MM.1S (cell line): ENCODE results near the gene SAMD5.

Source experiments
- DNase-seq: peaks from one replicate; pipeline ENCODE4 v3.0.0-alpha.2; 2015
- H2AFZ ChIP-seq: fragments of 300-600 bp; sonication (generic); 2 replicates; pipeline ENCODE4 v1.6.0; 2016; ENCODE audit warnings: antibody characterized with exemption, low read length
- H3F3A ChIP-seq: fragments of 300-600 bp; sonication (generic); 2 replicates; pipeline ENCODE4 v1.6.1; 2016; ENCODE audit warnings: mild to moderate bottlenecking, antibody characterized with exemption, low read length, moderate library complexity, mixed read lengths; ENCODE audit not compliant: insufficient read depth
- H3K27ac ChIP-seq: fragments of 300-600 bp; sonication (generic); 2 replicates; pipeline ENCODE4 v1.5.1; 2016; ENCODE audit warnings: mild to moderate bottlenecking, low read length
- H3K27me3 ChIP-seq: fragments of 300-600 bp; sonication (generic); replicated peaks from 2 replicates; pipeline ENCODE4 v1.6.0; 2016; ENCODE audit warnings: low read length; ENCODE audit not compliant: insufficient read depth
- H3K36me3 ChIP-seq: fragments of 300-600 bp; sonication (generic); replicated peaks from 2 replicates; pipeline ENCODE4 v1.6.1; 2016; ENCODE audit warnings: mild to moderate bottlenecking, low read length, mixed read lengths; ENCODE audit not compliant: insufficient read depth
- H3K4me1 ChIP-seq: fragments of 300-600 bp; sonication (generic); 2 replicates; pipeline ENCODE4 v1.6.1; 2016; ENCODE audit warnings: low read length, mixed read lengths
- H3K4me2 ChIP-seq: fragments of 300-600 bp; sonication (generic); 2 replicates; pipeline ENCODE4 v1.6.0; 2016; ENCODE audit warnings: low read depth, low read length
- H3K4me3 ChIP-seq: fragments of 300-600 bp; sonication (generic); 2 replicates; pipeline ENCODE4 v1.5.1; 2016; ENCODE audit warnings: low read length, mixed read lengths
- H3K79me2 ChIP-seq: fragments of 300-600 bp; sonication (generic); 2 replicates; pipeline ENCODE4 v1.6.1; 2016; ENCODE audit warnings: mixed run types, low read length, mixed read lengths
- H3K9ac ChIP-seq: fragments of 300-600 bp; sonication (generic); 2 replicates; pipeline ENCODE4 v1.6.1; 2016; ENCODE audit warnings: low read length, mixed read lengths
- H3K9me2 ChIP-seq: fragments of 300-600 bp; sonication (generic); replicated peaks from 2 replicates; pipeline ENCODE4 v1.6.1; 2016; ENCODE audit warnings: mild to moderate bottlenecking, low read length, mixed read lengths; ENCODE audit not compliant: insufficient read depth
- H3K9me3 ChIP-seq: fragments of 300-600 bp; sonication (generic); replicated peaks from 2 replicates; pipeline ENCODE4 v1.6.1; 2016; ENCODE audit warnings: mild to moderate bottlenecking, low read length, mixed read lengths; ENCODE audit not compliant: insufficient read depth
- H4K20me1 ChIP-seq: fragments of 300-600 bp; sonication (generic); 2 replicates; pipeline ENCODE4 v1.6.1; 2016; ENCODE audit warnings: mild to moderate bottlenecking, low read length, moderate library complexity, mixed read lengths; ENCODE audit not compliant: insufficient read depth
- CTCF ChIP-seq: fragments of 300-600 bp; sonication (generic); IDR thresholded peaks from 2 replicates; pipeline ENCODE4 v1.5.1; 2016; ENCODE audit warnings: antibody characterized with exemption, low read length, mixed read lengths
- EZH2 ChIP-seq: fragments of 300-600 bp; sonication (generic); optimal IDR thresholded peaks from 2 replicates; pipeline ENCODE3; 2017; ENCODE audit warnings: low read depth, mild to moderate bottlenecking, antibody characterized with exemption, low read length, mixed read lengths
- EZH2phosphoT487 ChIP-seq: fragments of 300-600 bp; sonication (generic); IDR thresholded peaks from 2 replicates; pipeline ENCODE4 v1.6.1; 2018; ENCODE audit warnings: antibody characterized with exemption, low read length

The SAMD5 gene

GRCh38 chr6:147548921-147549475 is 40.5 kb downstream of the SAMD5 start:
- Histone ChIP-seq H4K20me1 (no peaks in the 10 kb centered on the region), H3K9me2 (no peaks in the 10 kb centered on the region), H3K79me2 (no peaks in the 10 kb centered on the region), H3K9me3 (no peaks in the 10 kb centered on the region), H3K27me3 (no peaks in the 10 kb centered on the region), H3K4me2 (no peak overlapping the region), H3K4me3 (no peak overlapping the region), H3K27ac (no peak overlapping the region), H3K4me1 (no peaks in the 10 kb centered on the region), H3K9ac (no peak overlapping the region), H3F3A (no peaks in the 10 kb centered on the region), H2AFZ (no peak overlapping the region), H3K36me3 (no peaks in the 10 kb centered on the region)
- DNase-seq = no peak
- no peak for TF ChIP-seq EZH2
- no peak for TF ChIP-seq EZH2phosphoT487
- TF ChIP-seq CTCF = no peak

- Histone ChIP-seq H3K4me1 (no peaks in the 10 kb centered on the region), H3K36me3 (no peaks in the 10 kb centered on the region), H3K27me3 (no peaks in the 10 kb centered on the region), H3K79me2 (no peaks in the 10 kb centered on the region), H3K9me2 (no peaks in the 10 kb centered on the region), H3K9me3 (no peaks in the 10 kb centered on the region), H3K9ac (no peak overlapping the region), H4K20me1 (no peaks in the 10 kb centered on the region), H2AFZ (no peak overlapping the region), H3F3A (no peaks in the 10 kb centered on the region), H3K4me2 (no peak overlapping the region), H3K4me3 (no peak overlapping the region), H3K27ac (no peak overlapping the region)
- TF ChIP-seq CTCF (no peak), EZH2phosphoT487 (no peak), EZH2 (no peak)
- DNase-seq = no peak
These were observed 41.0 kb downstream of the SAMD5 start for GRCh38 chr6:147549531-147549930.

- no peaks in the 10 kb centered on the region for H3K9me3 ChIP-seq
- no peak for DNase-seq
- no peaks in the 10 kb centered on the region for H3K27me3 ChIP-seq
- H3K4me1 ChIP-seq = no peaks in the 10 kb centered on the region
- H3K9ac ChIP-seq = no peak overlapping the region
- no peaks in the 10 kb centered on the region for H3K9me2 ChIP-seq
- no peaks in the 10 kb centered on the region for H4K20me1 ChIP-seq
- H3F3A ChIP-seq = no peaks in the 10 kb centered on the region
- no peak overlapping the region for H2AFZ ChIP-seq
- TF ChIP-seq EZH2phosphoT487 (no peak), CTCF (no peak), EZH2 (no peak)
- no peak overlapping the region for H3K27ac ChIP-seq
- no peaks in the 10 kb centered on the region for H3K79me2 ChIP-seq
- no peak overlapping the region for H3K4me3 ChIP-seq
- H3K4me2 ChIP-seq = no peak overlapping the region
- no peaks in the 10 kb centered on the region for H3K36me3 ChIP-seq
These were observed 43.5 kb downstream of the SAMD5 start for GRCh38 chr6:147551976-147552375.
